NCI-H748 treated with DMSO at 0.1 percent for 48 hours (cell line): Measurements from ENCODE around the gene PITX1.
A peak's percentile ranks its signal among the peaks of the same experiment; 100 is the strongest.

Experiments
- DNase-seq: peaks from one replicate; lab custom pipeline; 2025; lab: John Stamatoyannopoulos, UW

Gene PITX1

DNA sequence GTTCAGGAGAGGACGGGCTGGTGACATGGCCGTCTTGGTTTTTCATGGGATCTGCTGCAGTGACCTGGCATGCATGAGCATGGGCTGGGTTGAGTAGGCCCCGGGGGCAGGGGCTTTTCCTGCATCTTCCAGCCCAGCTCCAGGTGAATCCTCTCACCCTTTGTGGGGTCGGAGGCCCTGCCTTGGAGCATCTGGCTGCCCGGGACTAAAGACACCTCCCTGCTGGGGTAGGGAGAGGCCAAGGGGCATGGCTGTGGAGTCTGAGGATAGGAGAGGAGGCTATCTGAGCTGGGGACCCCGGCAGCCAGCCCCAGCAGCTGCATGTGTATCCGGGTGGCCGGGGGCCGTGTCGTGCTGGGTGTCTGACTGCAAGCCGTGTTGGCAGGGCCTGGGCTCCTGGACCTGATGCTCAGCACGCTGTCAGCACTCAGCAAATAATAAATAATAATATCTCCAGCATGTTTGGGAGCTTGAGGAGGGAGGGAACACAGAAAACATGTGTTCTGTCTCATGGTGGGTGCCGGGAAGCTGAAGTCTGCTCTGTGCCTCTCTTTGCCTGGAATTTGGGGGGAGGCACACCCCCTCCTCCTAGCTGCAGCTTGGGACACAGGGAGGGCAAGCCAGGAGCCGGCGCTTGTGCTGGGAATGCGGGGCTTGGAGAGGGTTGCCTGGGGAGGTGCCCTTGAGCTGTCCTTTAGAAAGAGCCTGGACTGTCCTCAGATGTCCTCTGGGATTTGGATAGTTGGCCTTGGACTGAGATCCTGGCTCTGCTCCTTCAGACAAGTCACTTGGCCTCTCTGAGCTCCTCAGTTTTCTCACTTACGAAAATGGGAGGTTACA lies 28.4 kb upstream of the PITX1 start:
- DNase-seq, result no peak

GRCh38 chr5:135061001-135061400 lies 27.0 kb upstream of the PITX1 start:
- DNase-seq, result no peak

- no peak for DNase-seq
Observed at GRCh38 chr5:135060021-135060420, 26.0 kb upstream of the PITX1 start.

GRCh38 chr5:135059000-135059923 lies 25.2 kb upstream of the PITX1 start:
- no peak for DNase-seq

GRCh38 chr5:135058331-135058732 lies 24.3 kb upstream of the PITX1 start:
- DNase-seq, result no peak

- DNase-seq, result no peak
Observed at GRCh38 chr5:135057233-135057632, 23.2 kb upstream of the PITX1 start.

- DNase-seq, result no peak
Observed at GRCh38 chr5:135056316-135057030, 22.4 kb upstream of the PITX1 start.

DNA sequence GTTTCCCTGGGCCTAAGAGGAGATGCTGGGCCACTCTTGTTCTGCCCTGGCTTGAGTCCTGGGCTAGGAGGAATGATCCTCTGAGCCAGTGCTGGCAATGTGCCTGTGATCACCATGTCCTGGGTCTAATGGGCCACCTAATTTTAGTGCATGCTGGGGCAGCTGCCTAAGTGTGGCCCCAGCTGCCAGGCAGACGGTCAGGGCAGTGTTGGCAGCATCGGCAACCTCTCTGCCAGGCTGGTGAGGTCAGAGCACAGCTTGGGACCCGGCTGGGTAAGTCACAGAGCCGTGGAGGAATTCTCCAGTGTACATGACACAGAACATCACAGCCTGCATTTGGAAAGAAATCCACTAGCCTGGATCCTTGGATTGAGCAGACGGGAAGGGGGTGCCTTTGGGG lies 21.4 kb upstream of the PITX1 start:
- DNase-seq, result no peak

- no peak for DNase-seq
Observed at GRCh38 chr5:135054546-135054945, 20.5 kb upstream of the PITX1 start.

- peak; percentile 40 for DNase-seq
Observed at GRCh38 chr5:135053989-135054388, 20.0 kb upstream of the PITX1 start.

DNA sequence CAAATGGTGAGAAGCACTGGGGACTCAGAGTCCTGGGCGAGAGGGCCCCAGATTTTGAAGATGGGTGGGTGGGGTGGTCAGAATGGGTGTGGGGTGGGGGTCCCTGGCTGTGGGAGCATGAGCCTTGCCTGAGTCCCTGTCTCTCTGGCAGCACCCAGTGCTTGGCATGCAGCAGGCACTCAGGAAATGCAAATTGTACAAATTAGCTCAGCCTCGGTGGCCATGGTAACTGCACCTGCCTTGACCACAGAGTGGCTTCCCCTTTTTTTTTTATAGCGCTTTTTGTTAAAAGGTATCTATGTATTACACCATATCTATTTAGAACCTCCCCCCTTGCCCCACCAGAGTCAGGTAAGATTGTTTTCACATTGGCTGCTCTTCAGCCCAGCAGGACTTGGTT lies 19.2 kb upstream of the PITX1 start:
- no peak for DNase-seq

DNA sequence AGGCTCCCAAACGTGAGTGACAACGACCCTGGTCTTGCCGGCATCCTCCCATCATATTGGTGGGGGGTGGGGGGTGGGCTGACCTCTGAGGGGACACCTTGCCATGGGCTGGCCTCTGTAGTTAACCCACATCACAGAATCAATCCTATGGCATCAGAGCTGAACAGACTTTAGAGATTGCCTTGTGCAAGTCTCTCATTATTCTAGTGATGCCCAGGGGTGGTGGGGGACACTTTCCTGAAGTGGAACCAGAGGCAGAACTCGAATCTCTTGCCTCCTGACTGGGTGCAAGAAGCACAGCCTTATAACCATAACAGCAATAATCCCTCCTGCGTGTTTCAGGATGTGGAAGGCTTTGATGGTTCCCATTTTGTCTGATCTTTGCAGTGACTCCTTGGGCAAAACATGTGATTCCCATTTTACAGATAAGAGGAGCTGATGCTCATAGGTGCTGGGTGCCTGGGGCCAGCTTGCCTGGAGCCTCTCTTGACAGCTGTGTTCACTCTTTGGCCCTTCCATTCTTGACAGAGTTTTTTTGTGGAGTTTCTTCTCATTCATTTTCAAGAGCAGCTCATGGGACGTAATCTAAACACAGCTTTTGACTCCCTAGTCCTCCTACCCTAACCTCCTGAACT lies 18.6 kb upstream of the PITX1 start:
- no peak for DNase-seq

DNA sequence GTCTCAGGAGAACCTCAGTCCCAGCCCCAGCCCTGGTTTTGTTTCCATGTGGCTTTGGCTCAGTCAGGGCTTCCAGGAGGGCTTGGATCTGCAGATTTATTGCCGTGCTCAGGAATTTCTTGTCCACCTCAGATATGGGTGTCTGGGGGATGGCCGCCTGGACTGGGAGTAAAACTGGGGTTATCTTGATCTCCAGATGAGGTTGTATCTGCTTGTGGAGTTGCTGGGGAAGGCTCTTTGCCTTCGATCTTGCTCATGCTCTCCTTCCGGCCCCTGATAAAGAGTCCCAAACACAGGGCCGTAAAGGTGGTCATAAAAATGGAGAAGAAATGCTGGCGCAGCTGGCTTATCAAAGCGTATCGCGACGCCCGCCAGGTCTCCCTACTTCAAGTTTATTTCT lies 17.8 kb upstream of the PITX1 start:
- no peak for DNase-seq

GRCh38 chr5:135051399-135051798 lies 17.4 kb upstream of the PITX1 start:
- DNase-seq, result no peak

DNA sequence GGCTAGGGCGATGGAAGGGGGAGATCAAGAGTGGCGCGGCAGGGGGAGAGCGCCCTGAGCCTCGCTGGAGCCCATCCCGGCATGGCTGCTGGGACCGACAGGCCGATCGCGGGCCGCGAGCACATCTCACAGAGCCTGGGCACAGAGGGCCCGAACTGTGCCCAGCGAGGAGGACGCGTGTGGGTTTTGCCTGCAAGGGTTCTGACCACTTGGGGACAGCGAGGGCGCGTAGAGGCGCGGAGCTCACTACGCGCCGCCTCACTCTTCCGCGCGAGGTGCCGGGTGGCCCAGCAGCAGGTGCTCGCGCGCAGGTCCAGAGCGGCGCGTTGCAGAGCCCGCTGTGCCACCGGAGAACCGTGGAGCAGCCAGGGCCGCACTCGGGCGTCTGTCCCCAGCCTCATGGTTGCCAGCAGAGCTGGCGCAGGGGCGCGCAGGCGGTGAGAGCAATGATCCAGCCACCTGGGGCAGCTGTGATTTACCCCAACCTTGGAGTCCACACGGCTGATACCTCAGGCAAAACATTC lies 16.3 kb upstream of the PITX1 start:
- no peak for DNase-seq

DNA sequence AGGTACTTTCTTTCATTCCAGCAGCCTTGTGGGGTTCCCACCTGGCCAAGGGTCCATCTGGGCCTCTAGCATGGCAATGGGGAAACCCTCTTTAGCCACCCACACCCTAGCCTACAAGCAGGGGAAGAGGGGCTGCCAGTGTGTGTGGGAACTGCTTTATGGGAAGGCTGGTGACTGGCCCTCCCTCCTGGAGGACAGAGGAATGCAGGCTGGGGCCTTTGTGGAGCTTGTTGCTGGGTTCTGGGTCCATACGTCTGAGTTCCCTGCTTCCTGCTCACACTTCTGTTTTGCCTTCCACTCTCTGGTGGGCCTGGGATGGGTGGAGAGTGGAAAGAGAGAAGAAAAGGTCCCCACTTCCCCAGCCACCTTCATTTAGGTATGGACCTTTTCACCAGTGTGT lies 14.9 kb upstream of the PITX1 start:
- DNase-seq, result no peak

GRCh38 chr5:135048286-135048685 lies 14.3 kb upstream of the PITX1 start:
- DNase-seq, result no peak

- no peak for DNase-seq
Observed at GRCh38 chr5:135047347-135047695, 13.3 kb upstream of the PITX1 start.

DNA sequence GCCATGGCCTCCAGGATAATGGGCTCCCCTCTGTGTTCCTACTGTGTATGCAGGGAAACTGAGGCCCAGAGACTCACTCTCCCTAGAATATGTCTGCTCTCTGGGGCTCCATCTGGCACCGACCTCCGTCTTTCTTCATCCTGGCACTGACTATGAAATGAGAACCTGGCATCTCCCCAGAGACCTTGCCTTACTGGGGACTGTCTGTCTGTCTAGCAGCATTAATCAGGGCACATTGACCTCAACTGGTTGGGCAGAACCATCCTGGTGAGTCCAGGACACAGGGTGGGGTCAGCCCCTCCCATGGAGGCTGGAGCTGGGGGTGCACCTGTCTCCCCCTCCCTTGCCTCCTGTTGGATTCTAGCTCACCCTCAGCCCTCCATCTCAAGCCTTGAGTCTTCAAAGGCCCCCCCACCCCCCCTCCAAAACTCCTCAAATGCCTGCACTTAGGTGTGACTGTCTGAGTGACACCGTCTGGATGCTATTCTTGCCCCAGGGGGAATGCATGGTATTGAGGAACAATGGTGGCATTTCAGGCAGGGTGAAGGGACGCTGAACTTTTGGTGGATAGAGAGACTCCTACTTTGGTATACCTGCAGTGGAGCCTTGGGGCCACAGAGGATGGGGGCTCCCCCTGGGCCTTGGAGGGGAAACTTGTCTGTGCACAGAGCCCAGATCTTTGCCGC lies 12.8 kb upstream of the PITX1 start:
- DNase-seq, result no peak

- DNase-seq, result no peak
Observed at GRCh38 chr5:135045488-135045887, 11.5 kb upstream of the PITX1 start.

GRCh38 chr5:135042595-135042994 lies 8.6 kb upstream of the PITX1 start:
- no peak for DNase-seq
